Measurements from ENCODE around the gene CRABP2. TPM values are rescaled to one million over a fixed set of nuclear protein-coding genes. Genes with fewer than 3 reads are reported as not detected.

The CRABP2 gene
- total and polyA plus RNA-seq, 12 donors = 3.1 to 17.8 (median 7.2) TPM

DNA sequence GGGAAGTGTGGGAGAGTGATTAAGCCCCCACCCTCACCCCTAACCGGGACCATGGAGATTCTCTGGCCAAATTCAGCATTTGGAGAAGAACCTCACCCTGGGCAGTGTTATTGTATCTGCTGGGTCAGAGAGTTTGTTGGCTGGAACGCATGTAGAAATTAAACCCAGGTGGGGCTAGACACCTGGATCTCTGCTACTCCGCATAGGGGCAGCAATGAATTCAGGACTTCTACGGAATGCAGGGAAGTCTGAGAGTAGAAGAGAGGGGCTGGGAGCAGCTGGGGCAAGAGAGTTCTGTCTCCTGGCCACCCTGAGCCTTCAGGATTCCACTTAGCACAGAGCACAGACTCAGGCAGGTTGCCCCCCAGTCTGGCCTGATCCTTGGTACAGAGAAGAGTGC is 3.6 kb upstream of the CRABP2 start:
- intact Hi-C loops (cut with DNase I) = no loop called here
- Histone ChIP-seq H3K4me3 (no peak overlapping the region), H3K27ac (no peak overlapping the region), H3K27me3 (no peaks in the 10 kb centered on the region), H3K36me3 (replicated peaks in 1 of 2) (no peaks in the 10 kb centered on the region), H3K9me3 (replicated peaks in 1 of 3) (no peaks in the 10 kb centered on the region), H3K4me1 (replicated peaks in 1 of 2) (peaks cover 32 to 41% of the 10 kb centered on the region in 2 donors)
- 81 to 94% (median 88%) methylated on average over 3 to 4 of the region's 4 CpGs for WGBS, 4 donors
- no peak for DNase-seq
- no peak for TF ChIP-seq POLR2A (IDR thresholded peaks at IDR 0.05)
- TF ChIP-seq, protein P1, sequence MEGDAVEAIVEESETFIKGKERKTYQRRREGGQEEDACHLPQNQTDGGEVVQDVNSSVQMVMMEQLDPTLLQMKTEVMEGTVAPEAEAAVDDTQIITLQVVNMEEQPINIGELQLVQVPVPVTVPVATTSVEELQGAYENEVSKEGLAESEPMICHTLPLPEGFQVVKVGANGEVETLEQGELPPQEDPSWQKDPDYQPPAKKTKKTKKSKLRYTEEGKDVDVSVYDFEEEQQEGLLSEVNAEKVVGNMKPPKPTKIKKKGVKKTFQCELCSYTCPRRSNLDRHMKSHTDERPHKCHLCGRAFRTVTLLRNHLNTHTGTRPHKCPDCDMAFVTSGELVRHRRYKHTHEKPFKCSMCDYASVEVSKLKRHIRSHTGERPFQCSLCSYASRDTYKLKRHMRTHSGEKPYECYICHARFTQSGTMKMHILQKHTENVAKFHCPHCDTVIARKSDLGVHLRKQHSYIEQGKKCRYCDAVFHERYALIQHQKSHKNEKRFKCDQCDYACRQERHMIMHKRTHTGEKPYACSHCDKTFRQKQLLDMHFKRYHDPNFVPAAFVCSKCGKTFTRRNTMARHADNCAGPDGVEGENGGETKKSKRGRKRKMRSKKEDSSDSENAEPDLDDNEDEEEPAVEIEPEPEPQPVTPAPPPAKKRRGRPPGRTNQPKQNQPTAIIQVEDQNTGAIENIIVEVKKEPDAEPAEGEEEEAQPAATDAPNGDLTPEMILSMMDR (IDR thresholded peaks at IDR 0.05) = no peak

DNA sequence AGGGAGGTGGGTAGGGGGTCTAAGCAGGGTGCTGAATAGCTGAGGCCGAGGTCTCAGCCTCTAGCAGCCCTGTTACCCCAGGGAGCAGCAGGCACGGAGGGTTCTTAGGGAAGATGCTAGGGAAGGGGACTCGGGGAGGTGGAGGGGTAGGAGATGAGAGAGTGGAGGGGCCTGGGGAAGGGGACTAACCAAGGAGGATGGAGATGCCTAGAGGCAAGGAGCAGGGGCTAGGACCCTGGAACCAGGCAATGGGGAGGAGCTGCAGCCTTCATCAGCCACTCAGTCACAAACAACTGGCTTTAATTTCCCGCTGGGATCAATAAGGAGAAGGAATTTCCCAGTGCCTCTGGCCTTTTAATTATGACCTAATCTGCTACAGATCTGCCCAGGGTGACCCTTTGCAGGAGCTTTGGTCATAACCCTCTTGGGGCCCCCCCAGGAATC is 2.9 kb upstream of the CRABP2 start:
- Histone ChIP-seq H3K4me3 (no peak overlapping the region), H3K27me3 (no peaks in the 10 kb centered on the region), H3K36me3 (replicated peaks in 1 of 2) (no peaks in the 10 kb centered on the region), H3K4me1 (replicated peaks in 1 of 2) (peaks cover 32 to 41% of the 10 kb centered on the region in 2 donors), H3K27ac (peak overlapping the region in 1 of 5 donors; percentile 52), H3K9me3 (replicated peaks in 1 of 3) (no peaks in the 10 kb centered on the region)
- no peak for DNase-seq
- intact Hi-C loops (cut with DNase I) = no loop called here
- 70 to 87% (median 76%) methylated on average over 4 of the region's 4 CpGs for WGBS, 4 donors
- TF ChIP-seq, protein P1 (IDR thresholded peaks at IDR 0.05) = no peak
- no peak for TF ChIP-seq POLR2A (IDR thresholded peaks at IDR 0.05)

- H3K27ac ChIP-seq = peak overlapping the region in 1 of 5 donors; percentile 52
- no peak overlapping the region for H3K4me3 ChIP-seq
- no peaks in the 10 kb centered on the region for H3K9me3 ChIP-seq (replicated peaks in 1 of 3)
- no peak for DNase-seq
- WGBS, 4 donors = 61 to 76% (median 69%) methylated on average over 7 to 8 of the region's 8 CpGs
- no peaks in the 10 kb centered on the region for H3K27me3 ChIP-seq
- TF ChIP-seq, protein P1 (IDR thresholded peaks at IDR 0.05) = no peak
- no peak for TF ChIP-seq POLR2A (IDR thresholded peaks at IDR 0.05)
- no peaks in the 10 kb centered on the region for H3K36me3 ChIP-seq (replicated peaks in 1 of 2)
- H3K4me1 ChIP-seq (replicated peaks in 1 of 2) = peaks cover 27 to 36% of the 10 kb centered on the region in 2 donors
- intact Hi-C loops (cut with DNase I) = no loop called here
Measured at GRCh38 chr1:156707417-156708217, 2.2 kb upstream of the CRABP2 start.

DNA sequence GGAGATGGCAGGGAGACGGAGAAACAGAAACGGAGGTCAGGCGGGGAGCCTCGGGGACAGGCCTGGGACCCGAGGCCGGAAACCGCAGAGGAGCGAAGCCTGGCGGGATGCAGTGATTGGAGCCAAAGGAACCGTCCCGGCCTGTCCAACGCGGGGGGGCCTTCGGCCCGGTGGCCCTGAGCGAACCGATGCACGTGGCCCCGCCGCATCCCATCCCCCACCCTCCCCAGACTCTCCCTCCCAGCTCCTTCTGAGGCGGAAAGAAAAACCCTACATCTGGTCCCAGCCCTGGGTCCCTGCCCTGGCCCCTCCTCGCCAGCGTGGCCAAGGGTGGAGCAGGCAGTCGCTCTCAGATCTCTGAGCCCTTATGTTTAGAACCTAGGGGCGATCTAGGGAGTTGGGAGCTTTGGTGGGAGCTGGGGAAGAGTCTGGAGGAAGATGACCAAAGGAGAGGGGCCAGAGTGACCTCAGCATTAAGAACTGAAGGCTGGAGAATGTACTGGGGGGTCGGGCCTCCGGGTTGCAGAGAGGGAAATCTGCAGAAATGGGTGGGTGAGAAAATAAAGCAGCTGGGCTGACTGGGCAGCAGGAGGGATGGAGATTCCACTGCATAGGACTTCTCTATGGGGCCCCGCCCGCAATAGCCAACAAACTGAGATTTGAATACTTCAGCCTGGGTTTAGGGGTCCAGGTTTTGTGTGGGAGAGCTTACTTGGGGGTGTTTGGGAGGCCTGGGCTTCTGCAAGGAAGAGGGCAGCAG is 1.5 kb upstream of the CRABP2 start:
- TF ChIP-seq, protein P1 (IDR thresholded peaks at IDR 0.05) = no peak
- peak in 1 of 2 donors; percentile 22 for TF ChIP-seq POLR2A (IDR thresholded peaks at IDR 0.05)
- intact Hi-C loops (cut with DNase I) = no loop called here
- no peaks in the 10 kb centered on the region for H3K36me3 ChIP-seq (replicated peaks in 1 of 2)
- peaks cover 23 to 31% of the 10 kb centered on the region in 2 donors for H3K4me1 ChIP-seq (replicated peaks in 1 of 2)
- H3K9me3 ChIP-seq (replicated peaks in 1 of 3) = no peaks in the 10 kb centered on the region
- no peaks in the 10 kb centered on the region for H3K27me3 ChIP-seq
- peak overlapping the region in 3 of 4 donors; percentile 7 to 59 (median 31) for H3K4me3 ChIP-seq
- 10 to 33% (median 11%) methylated on average over 12 to 29 of the region's 29 CpGs for WGBS, 4 donors
- H3K27ac ChIP-seq = peak overlapping the region; percentile 30 to 66 (median 52)
- peak; percentile 65 to 83 (median 80) for DNase-seq

Measured in adrenal gland (tissue), 12 donors.